Measurements from ENCODE around the gene MIS18A.
"Not testable (repeated sequence)": the region's sequence is repeated elsewhere in the genome, so short reads cannot be mapped to it uniquely, and the experiment has no call there.

The MIS18A gene

DNA sequence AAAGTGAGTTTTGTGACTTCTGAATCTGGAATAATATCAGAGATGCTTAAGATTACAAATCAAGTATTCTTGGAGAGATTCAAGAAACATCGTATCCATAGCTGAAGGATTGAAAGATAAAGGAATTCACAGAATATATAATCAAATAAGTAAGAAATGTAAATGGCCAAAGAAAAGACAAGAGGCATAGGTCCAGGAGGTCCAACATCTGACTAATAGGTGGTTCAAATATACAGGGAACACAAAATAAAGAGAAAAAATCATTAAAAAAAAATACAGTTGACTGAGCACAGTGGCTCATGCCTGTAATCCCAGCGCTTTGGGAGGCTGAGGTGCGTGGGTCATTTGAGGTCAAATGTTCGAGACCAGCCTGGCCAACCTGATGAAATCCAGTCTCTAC, 6.6 kb upstream of the MIS18A start:
- Histone ChIP-seq H3K27me3 (ENCODE audit: control insufficient read depth, insufficient read depth, low read length, poor library complexity, severe bottlenecking) (no peaks in the 10 kb centered on the region), H3K36me3 (ENCODE audit: control insufficient read depth, insufficient read depth, low read length) (no peaks in the 10 kb centered on the region), H3K9me3 (ENCODE audit: control insufficient read depth, low read length) (no peaks in the 10 kb centered on the region), H3K4me3 (ENCODE audit: insufficient read depth, low read depth, low read length) (no peak overlapping the region), H3K27ac (ENCODE audit: insufficient read depth, low read depth, low read length, poor library complexity, severe bottlenecking) (no peak overlapping the region), H3K4me1 (ENCODE audit: control insufficient read depth, insufficient read depth, low read length) (no peaks in the 10 kb centered on the region)
- 87 to 91% methylated on average over 3 to 4 of the region's 4 CpGs for WGBS, 2 experiments

DNA sequence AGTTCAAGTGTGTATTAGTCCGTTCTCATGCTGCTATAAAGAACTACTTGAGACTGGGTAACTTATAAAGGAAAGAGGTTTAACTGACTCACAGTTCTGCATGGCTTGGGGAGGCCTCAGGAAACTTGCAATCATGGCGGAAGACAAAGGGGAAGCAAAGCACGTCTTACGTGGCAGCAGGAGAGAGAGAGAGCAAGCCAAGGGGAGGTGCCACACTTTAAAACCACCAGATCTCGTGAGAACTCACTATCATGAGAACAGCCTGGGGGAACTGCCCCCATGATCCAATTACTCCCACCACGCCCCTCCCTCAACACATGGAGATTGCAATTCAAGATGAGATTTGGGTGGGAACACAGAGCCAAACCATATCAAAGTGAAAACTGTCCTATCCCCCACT, 4.1 kb upstream of the MIS18A start:
- Histone ChIP-seq H3K36me3 (ENCODE audit: control insufficient read depth, insufficient read depth, low read length) (no peaks in the 10 kb centered on the region), H3K4me1 (ENCODE audit: control insufficient read depth, insufficient read depth, low read length) (peaks cover 6% of the 10 kb centered on the region), H3K9me3 (ENCODE audit: control insufficient read depth, low read length) (no peaks in the 10 kb centered on the region), H3K27me3 (ENCODE audit: control insufficient read depth, insufficient read depth, low read length, poor library complexity, severe bottlenecking) (no peaks in the 10 kb centered on the region), H3K4me3 (ENCODE audit: insufficient read depth, low read depth, low read length) (no peak overlapping the region), H3K27ac (ENCODE audit: insufficient read depth, low read depth, low read length, poor library complexity, severe bottlenecking) (no peak overlapping the region)
- 82 to 84% methylated on average over 6 of the region's 6 CpGs for WGBS, 2 experiments

GRCh38 chr21:32281531-32281930, 2.7 kb upstream of the MIS18A start:
- no peaks in the 10 kb centered on the region for H3K27me3 ChIP-seq (ENCODE audit: control insufficient read depth, insufficient read depth, low read length, poor library complexity, severe bottlenecking)
- no peaks in the 10 kb centered on the region for H3K9me3 ChIP-seq (ENCODE audit: control insufficient read depth, low read length)
- no peak overlapping the region for H3K27ac ChIP-seq (ENCODE audit: insufficient read depth, low read depth, low read length, poor library complexity, severe bottlenecking)
- peaks cover 6% of the 10 kb centered on the region for H3K4me1 ChIP-seq (ENCODE audit: control insufficient read depth, insufficient read depth, low read length)
- whole genome bisulfite sequencing, 2 experiments = 92 to 94% methylated on average over 6 to 7 of the region's 7 CpGs
- no peak overlapping the region for H3K4me3 ChIP-seq (ENCODE audit: insufficient read depth, low read depth, low read length)
- H3K36me3 ChIP-seq (ENCODE audit: control insufficient read depth, insufficient read depth, low read length) = no peaks in the 10 kb centered on the region

- 12 to 25% methylated on average over 8 to 10 of the region's 10 CpGs for WGBS, 2 experiments
- Histone ChIP-seq H3K27ac (ENCODE audit: insufficient read depth, low read depth, low read length, poor library complexity, severe bottlenecking) (no peak overlapping the region), H3K36me3 (ENCODE audit: control insufficient read depth, insufficient read depth, low read length) (peaks cover 3% of the 10 kb centered on the region), H3K4me3 (ENCODE audit: insufficient read depth, low read depth, low read length) (peak overlapping the region; percentile 95), H3K9me3 (ENCODE audit: control insufficient read depth, low read length) (no peaks in the 10 kb centered on the region), H3K4me1 (ENCODE audit: control insufficient read depth, insufficient read depth, low read length) (peaks cover 6% of the 10 kb centered on the region), H3K27me3 (ENCODE audit: control insufficient read depth, insufficient read depth, low read length, poor library complexity, severe bottlenecking) (no peaks in the 10 kb centered on the region)
These were observed 480 bp upstream of the MIS18A start for GRCh38 chr21:32279377-32279680.

DNA sequence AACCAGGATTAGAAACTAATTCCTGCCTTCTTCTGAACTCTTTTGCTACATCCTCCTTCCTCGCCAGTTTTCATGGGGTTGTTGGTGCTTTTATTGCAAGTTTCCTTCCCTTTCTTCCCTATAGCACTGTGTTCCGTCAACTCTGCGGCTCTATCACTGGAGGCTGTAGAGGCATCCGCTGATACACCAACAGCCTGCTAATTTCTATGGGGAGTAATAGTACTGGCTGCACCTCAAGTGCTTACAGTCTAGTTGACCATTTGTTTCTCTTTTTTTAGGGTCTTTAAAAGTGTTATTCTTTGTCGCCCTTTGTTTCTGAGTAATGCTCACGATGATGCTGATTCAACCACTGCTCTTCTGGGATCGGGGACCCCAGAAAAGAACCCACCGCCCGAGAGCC, 746 bp downstream of the MIS18A start:
- Histone ChIP-seq H3K36me3 (ENCODE audit: control insufficient read depth, insufficient read depth, low read length) (peaks cover 3% of the 10 kb centered on the region), H3K27me3 (ENCODE audit: control insufficient read depth, insufficient read depth, low read length, poor library complexity, severe bottlenecking) (no peaks in the 10 kb centered on the region), H3K4me1 (ENCODE audit: control insufficient read depth, insufficient read depth, low read length) (peaks cover 6% of the 10 kb centered on the region), H3K27ac (ENCODE audit: insufficient read depth, low read depth, low read length, poor library complexity, severe bottlenecking) (no peak overlapping the region), H3K9me3 (ENCODE audit: control insufficient read depth, low read length) (no peaks in the 10 kb centered on the region), H3K4me3 (ENCODE audit: insufficient read depth, low read depth, low read length) (peak overlapping the region; percentile 95)
- WGBS, 2 experiments = 7 to 13% methylated on average over 6 to 9 of the region's 9 CpGs

- no peaks in the 10 kb centered on the region for H3K27me3 ChIP-seq (ENCODE audit: control insufficient read depth, insufficient read depth, low read length, poor library complexity, severe bottlenecking)
- no peaks in the 10 kb centered on the region for H3K9me3 ChIP-seq (ENCODE audit: control insufficient read depth, low read length)
- H3K4me1 ChIP-seq (ENCODE audit: control insufficient read depth, insufficient read depth, low read length) = peaks cover 6% of the 10 kb centered on the region
- peaks cover 3% of the 10 kb centered on the region for H3K36me3 ChIP-seq (ENCODE audit: control insufficient read depth, insufficient read depth, low read length)
- no peak overlapping the region for H3K27ac ChIP-seq (ENCODE audit: insufficient read depth, low read depth, low read length, poor library complexity, severe bottlenecking)
- WGBS, 2 experiments = 91 to 97% methylated on average over 4 of the region's 4 CpGs
- H3K4me3 ChIP-seq (ENCODE audit: insufficient read depth, low read depth, low read length) = no peak overlapping the region
These were observed 2.2 kb downstream of the MIS18A start for GRCh38 chr21:32276671-32277070.

DNA sequence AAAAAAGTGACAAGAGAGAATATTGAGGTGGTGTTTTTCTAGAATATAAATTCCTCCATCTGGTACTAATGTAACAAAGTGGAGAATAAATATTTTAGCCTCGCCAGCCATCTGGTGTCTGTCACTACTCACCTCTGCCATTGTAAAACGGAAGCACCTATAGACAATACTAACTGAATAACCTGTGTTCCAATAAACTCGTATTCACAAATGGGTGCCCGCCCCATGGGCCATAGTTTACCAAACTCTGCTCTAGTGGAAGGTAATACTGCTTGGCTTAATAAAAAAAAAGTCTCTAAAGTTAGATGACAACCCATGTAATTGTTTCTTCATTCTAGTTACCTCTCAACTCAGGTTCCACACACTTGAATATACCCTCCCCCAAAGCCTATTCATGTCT, 8.1 kb downstream of the MIS18A start:
- Histone ChIP-seq H3K9me3 (ENCODE audit: control insufficient read depth, low read length) (no peaks in the 10 kb centered on the region), H3K27ac (ENCODE audit: insufficient read depth, low read depth, low read length, poor library complexity, severe bottlenecking) (no peak overlapping the region), H3K27me3 (ENCODE audit: control insufficient read depth, insufficient read depth, low read length, poor library complexity, severe bottlenecking) (no peaks in the 10 kb centered on the region), H3K4me1 (ENCODE audit: control insufficient read depth, insufficient read depth, low read length) (no peaks in the 10 kb centered on the region), H3K36me3 (ENCODE audit: control insufficient read depth, insufficient read depth, low read length) (peaks cover 6% of the 10 kb centered on the region), H3K4me3 (ENCODE audit: insufficient read depth, low read depth, low read length) (no peak overlapping the region)
- 92 to 93% methylated on average over 3 to 4 of the region's 4 CpGs for WGBS, 2 experiments

DNA sequence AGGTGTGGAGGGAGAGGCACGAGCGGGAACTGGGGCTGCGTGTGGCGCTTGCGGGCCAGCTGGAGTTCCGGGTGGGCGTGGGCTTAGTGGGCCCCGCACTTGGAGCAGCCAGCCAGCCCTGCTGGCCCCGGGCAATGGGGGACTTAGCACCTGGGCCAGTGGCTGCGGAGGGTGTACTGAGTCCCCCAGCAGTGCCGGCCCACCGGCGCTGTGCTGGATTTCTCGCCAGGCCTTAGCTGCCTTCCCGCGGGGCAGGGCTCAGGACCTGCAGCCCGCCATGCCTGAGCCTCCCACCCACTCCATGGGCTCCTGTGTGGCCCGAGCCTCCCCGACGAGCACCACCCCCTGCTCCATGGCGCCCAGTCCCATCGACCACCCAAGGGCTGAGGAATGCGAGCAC, 13.5 kb downstream of the MIS18A start:
- H3K4me3 ChIP-seq (ENCODE audit: insufficient read depth, low read depth, low read length); H3K9me3 ChIP-seq (ENCODE audit: control insufficient read depth, low read length); H3K36me3 ChIP-seq (ENCODE audit: control insufficient read depth, insufficient read depth, low read length); H3K4me1 ChIP-seq (ENCODE audit: control insufficient read depth, insufficient read depth, low read length); H3K27me3 ChIP-seq (ENCODE audit: control insufficient read depth, insufficient read depth, low read length, poor library complexity, severe bottlenecking); H3K27ac ChIP-seq (ENCODE audit: insufficient read depth, low read depth, low read length, poor library complexity, severe bottlenecking): not testable (repeated sequence)
- 95% methylated on average over 21 to 23 of the region's 23 CpGs for WGBS, 2 experiments

DNA sequence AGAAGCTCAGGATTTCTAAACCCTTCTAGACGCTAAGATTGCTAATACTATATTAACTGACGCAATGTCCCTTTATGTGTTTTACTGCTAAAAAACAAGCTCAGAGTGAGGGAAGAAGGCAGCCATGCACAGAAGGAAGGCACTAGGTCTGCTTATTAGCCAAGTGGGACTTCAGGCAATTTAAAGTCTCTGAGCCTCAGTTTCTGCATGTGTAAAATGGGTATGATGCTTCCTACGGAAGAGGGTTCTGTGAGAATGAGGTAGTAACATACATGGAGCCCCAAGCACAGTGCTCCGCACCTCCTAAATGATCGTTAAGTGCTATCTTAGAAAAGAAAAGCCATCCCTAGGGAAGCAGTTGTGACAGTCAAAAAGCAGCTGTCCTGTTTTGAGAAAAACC, 16.9 kb downstream of the MIS18A start:
- Histone ChIP-seq H3K27me3 (ENCODE audit: control insufficient read depth, insufficient read depth, low read length, poor library complexity, severe bottlenecking) (no peaks in the 10 kb centered on the region), H3K9me3 (ENCODE audit: control insufficient read depth, low read length) (no peaks in the 10 kb centered on the region), H3K27ac (ENCODE audit: insufficient read depth, low read depth, low read length, poor library complexity, severe bottlenecking) (no peak overlapping the region), H3K4me1 (ENCODE audit: control insufficient read depth, insufficient read depth, low read length) (peaks cover 4% of the 10 kb centered on the region), H3K36me3 (ENCODE audit: control insufficient read depth, insufficient read depth, low read length) (no peaks in the 10 kb centered on the region), H3K4me3 (ENCODE audit: insufficient read depth, low read depth, low read length) (no peak overlapping the region)
- 92% methylated on average over 5 of the region's 5 CpGs for WGBS, 2 experiments

DNA sequence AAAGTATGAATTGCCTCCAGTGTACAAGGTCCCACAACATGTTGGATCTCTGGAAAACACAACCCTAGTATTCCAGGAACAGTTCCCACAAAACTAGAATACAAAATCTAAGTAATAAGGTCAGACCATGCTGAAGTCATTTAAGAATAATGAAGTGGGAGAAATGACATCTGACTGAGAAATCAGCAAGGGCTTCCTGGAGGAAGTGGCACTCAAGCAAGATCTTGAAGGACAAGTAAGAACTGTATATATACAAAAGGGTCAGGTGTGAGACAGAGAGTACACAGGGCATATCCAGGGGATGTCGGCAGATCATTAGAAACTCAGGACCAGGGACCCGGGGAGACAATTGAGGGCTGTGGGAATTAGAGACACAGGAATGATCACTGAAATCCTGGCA, 18.7 kb downstream of the MIS18A start:
- H3K27ac ChIP-seq (ENCODE audit: insufficient read depth, low read depth, low read length, poor library complexity, severe bottlenecking) = no peak overlapping the region
- WGBS, 2 experiments = 94 to 97% methylated on average over 2 of the region's 2 CpGs
- no peaks in the 10 kb centered on the region for H3K27me3 ChIP-seq (ENCODE audit: control insufficient read depth, insufficient read depth, low read length, poor library complexity, severe bottlenecking)
- H3K4me3 ChIP-seq (ENCODE audit: insufficient read depth, low read depth, low read length) = no peak overlapping the region
- H3K36me3 ChIP-seq (ENCODE audit: control insufficient read depth, insufficient read depth, low read length) = no peaks in the 10 kb centered on the region
- no peaks in the 10 kb centered on the region for H3K9me3 ChIP-seq (ENCODE audit: control insufficient read depth, low read length)
- H3K4me1 ChIP-seq (ENCODE audit: control insufficient read depth, insufficient read depth, low read length) = peaks cover 4% of the 10 kb centered on the region

DNA sequence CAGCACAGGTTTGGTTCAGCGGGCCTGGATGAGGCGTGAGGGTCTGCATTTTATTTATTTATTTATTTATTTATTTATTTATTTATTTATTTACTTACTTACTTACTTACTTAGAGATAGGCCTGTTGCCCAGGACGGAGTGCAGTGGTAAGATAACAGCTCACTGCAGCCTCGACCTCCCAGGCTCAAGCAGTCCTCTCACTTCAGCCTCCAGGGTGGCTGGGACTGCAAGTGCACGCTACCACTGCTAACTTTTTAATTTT, 20.1 kb downstream of the MIS18A start:
- H3K36me3 ChIP-seq (ENCODE audit: control insufficient read depth, insufficient read depth, low read length); H3K27me3 ChIP-seq (ENCODE audit: control insufficient read depth, insufficient read depth, low read length, poor library complexity, severe bottlenecking); H3K27ac ChIP-seq (ENCODE audit: insufficient read depth, low read depth, low read length, poor library complexity, severe bottlenecking); H3K9me3 ChIP-seq (ENCODE audit: control insufficient read depth, low read length); H3K4me3 ChIP-seq (ENCODE audit: insufficient read depth, low read depth, low read length); H3K4me1 ChIP-seq (ENCODE audit: control insufficient read depth, insufficient read depth, low read length): not testable (repeated sequence)
- 91 to 94% methylated on average over 3 to 4 of the region's 5 CpGs for WGBS, 2 experiments
